Stimulated activated CD8-positive, alpha-beta memory T cell treated with anti-CD3 and anti-CD28 coated beads, Interleukin-12 subunit alpha, Interleukin-12 subunit beta, amount 100 ng/mL, for 4 hours (primary cell): ENCODE results near the gene SMYD4.
"Not testable (repeated sequence)": the region's sequence is repeated elsewhere in the genome, so short reads cannot be mapped to it uniquely, and the experiment has no call there.

ENCODE experiments used
- DNase-seq: peaks from one replicate; pipeline ENCODE4 v3.0.0-alpha.2; 2020; ENCODE audit warnings: low read depth

The SMYD4 gene

GRCh38 chr17:1753767-1754429, 75.8 kb downstream of the SMYD4 start:
- DNase-seq, result no peak

DNA sequence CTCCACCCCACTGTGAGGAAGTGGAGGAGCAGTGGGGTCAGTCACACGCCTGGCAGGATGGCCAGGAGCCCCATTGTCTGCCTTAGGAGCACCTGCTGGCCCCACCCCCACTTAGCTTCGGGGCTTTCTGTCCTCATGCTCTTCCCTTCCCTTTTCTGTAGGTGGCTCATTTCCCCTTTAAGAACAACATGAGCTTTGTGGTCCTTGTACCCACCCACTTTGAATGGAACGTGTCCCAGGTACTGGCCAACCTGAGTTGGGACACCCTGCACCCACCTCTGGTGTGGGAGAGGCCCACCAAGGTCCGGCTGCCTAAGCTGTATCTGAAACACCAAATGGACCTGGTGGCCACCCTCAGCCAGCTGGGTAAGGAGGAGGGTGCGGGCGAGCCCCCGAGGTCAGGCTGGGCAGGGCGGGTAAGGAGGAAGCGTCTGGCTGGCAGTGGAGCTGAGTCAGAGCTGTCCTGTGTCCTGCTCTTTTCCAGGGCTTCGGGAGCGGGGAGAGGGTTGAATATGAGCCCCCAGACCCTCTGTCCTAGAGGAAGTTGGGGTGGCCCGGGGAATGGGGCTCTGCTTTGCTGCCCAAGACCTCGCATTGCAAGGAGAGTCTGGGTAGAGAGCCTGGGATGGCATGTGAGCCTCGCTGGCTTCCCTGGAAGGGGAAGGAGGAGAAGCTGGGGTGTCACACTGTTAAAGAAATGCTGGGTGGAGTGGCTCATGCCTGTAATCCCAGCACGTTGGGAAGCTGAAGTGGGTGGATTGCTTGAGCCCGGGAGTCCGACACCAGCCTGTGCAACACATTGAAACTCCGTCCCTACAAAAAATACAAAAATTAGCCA, 77.1 kb downstream of the SMYD4 start:
- DNase-seq, result no peak

GRCh38 chr17:1750628-1751027, 79.1 kb downstream of the SMYD4 start:
- no peak for DNase-seq

DNA sequence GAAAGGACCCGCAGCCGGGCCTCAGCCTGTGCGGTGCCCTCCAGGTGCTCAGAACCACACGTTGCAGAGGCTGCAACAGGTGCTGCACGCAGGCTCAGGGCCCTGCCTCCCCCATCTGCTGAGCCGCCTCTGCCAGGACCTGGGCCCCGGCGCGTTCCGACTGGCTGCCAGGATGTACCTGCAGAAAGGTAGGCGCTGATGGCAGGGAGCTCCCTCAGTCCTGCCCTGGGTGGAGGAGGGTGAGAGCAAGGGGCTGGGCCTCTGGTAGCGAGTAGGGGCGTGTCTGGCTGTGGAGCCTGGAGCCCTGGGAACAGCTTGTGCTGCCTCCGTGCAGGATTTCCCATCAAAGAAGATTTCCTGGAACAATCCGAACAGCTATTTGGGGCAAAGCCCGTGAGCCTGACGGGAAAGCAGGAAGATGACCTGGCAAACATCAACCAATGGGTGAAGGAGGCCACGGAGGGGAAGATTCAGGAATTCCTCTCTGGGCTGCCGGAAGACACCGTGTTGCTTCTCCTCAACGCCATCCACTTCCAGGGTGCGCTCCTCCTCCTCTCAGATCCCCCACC, 82.6 kb downstream of the SMYD4 start:
- DNase-seq, result no peak

DNA sequence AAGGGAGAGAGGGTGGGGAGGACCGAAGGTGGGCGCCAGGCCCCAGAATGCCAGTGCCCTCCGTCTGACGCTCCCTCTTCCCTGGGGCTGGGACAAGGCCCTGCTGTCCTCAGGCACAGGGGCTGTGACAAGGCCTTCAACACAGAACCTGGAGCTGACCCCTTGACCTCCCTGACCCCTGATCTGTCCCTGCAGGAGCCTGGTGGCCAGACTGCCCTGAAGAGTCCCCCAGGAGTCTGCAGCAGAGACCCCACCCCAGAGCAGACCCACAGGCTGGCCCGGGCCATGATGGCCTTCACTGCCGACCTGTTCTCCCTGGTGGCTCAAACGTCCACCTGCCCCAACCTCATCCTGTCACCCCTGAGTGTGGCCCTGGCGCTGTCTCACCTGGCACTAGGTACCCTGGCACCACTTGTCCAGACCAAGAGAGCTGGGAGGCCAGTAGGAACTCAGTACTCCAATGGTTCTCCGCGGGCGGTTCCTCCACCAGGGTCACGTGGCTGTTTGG, 84.1 kb downstream of the SMYD4 start:
- DNase-seq, result no peak

GRCh38 chr17:1744551-1745512, 84.9 kb downstream of the SMYD4 start:
- no peak for DNase-seq

- DNase-seq, result no peak
Measured at GRCh38 chr17:1743088-1743439, 86.6 kb downstream of the SMYD4 start.

DNA sequence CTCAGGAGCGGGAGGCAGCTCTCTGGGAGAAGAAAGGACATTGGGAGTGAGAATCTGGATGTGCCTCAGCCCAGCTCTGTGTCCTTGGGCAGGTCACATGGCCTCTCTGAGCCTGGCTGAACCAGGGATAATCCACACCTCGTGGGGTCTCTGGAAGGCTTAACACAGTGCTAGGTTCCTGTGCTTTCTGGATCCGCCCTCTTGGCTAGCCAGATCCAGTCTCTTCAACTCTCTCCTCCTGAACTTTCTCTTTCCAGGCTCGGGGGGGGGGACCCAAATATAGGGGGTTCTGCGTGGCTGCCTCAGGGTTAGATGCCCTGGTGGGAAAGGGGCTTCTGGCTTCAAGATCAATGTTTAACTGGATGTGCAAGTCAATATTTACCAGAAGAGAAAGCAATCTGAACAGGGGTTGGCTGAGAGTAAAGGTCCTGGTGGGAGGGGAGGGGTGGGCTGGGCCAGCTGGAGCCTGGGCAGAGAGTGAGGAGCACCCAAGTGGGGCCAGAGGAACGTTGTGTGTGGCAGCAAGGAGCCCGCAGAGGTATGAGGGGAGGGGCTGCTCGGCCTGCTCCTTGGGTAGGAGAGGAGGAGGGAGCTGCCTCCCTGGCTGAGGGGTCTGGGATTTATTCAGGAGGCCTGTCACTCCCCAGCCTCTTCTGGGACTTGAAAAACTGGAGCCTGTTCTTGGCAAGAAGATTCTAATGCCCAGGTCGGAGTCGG, 87.2 kb downstream of the SMYD4 start, which contains the start of gene SERPINF2:
SERPINF2 (plus strand) TSS at position 501 of the 717 bp plus-strand sequence. CDS start 2,125 bp downstream, outside the sequence.
- no peak for DNase-seq

DNA sequence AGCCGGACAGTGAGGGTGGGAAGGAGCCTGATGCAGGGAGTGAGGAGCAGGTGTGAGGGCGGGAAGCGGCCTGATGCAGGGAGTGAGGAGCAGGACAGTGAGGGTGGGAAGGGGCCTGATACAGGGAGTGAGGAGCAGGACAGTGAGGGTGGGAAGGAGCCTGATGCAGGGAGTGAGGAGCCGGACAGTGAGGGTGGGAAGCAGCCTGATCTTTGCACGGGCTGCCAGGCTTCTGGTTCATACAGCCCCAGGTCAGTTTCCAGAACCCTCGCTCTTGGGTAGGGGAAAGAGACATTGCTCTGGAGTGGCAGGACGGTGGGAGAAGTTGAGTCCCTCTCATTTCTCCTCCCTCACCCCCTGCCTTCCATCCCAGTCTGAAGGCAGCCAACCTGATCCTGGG, 87.8 kb downstream of the SMYD4 start:
- not testable (repeated sequence) for DNase-seq

GRCh38 chr17:1737531-1738291, 92.0 kb downstream of the SMYD4 start:
- no peak for DNase-seq

GRCh38 chr17:1736348-1737281, 93.1 kb downstream of the SMYD4 start:
- DNase-seq, result no peak

DNA sequence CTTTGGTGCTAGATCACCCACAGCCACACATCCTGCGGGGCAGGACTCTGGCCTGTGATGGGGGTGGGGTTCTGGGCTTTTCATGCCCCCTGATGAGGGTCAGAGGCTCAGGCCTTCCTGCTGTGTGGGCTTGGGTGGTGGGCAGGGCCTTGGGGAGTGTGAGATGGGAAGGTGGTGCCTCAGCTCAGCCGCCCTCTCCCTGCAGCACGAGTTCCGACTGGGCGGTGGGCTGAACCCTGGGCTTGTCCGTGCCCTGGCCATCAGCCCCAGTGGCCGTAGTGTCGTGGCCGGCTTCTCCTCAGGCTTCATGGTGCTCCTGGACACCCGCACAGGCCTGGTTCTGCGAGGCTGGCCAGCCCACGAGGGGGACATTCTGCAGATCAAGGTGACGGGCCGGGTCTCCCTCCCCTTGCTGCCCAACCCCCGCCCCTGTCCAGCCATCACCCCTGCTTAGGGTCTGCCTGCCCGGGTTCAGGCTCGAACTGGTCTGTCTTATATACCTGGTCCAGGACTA, 93.8 kb downstream of the SMYD4 start:
- no peak for DNase-seq

DNA sequence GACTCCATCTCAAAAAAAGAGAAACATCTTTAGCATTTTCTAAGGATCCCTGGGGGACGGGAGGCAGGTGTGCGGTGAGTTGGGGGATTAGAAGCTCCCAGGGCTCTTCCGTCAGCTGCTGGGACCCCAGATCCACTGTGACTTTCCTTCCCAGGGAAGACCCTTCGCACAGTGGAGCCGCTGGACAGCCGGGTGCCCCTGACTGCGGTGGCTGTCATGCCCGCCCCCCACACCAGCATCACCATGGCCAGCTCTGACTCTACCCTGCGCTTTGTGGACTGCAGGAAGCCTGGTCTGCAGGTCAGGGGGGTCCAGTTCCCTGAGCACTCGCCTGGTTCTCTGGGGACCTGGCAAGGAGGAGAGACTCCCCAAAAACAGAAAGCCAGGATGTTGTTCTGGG, 94.3 kb downstream of the SMYD4 start:
- DNase-seq, result no peak

GRCh38 chr17:1733759-1734158, 95.9 kb downstream of the SMYD4 start:
- DNase-seq, result no peak

DNA sequence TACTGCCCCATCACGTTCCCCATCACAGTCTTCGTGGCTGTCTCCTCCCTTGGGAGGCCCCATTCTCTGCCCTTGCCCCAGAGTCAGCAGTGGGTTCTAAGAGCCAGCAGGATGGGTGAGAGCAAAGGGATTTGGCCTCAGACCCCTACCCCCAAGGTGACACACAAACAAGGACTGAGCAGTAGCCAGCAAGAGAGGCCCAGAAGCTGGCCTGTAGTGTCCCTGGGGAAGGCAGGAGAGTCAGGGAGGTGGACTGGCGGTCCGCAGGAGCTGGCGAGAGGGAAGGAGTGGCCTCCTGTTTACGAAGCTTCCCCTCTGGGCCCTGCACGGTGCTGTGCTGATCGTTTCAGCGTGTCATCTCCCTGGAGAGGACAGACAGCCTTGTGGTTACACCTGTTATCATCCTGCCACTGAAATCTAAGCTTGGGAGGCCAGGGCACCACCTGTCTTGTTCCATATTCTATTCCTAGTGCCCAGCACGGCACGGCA, 96.8 kb downstream of the SMYD4 start:
- no peak for DNase-seq

DNA sequence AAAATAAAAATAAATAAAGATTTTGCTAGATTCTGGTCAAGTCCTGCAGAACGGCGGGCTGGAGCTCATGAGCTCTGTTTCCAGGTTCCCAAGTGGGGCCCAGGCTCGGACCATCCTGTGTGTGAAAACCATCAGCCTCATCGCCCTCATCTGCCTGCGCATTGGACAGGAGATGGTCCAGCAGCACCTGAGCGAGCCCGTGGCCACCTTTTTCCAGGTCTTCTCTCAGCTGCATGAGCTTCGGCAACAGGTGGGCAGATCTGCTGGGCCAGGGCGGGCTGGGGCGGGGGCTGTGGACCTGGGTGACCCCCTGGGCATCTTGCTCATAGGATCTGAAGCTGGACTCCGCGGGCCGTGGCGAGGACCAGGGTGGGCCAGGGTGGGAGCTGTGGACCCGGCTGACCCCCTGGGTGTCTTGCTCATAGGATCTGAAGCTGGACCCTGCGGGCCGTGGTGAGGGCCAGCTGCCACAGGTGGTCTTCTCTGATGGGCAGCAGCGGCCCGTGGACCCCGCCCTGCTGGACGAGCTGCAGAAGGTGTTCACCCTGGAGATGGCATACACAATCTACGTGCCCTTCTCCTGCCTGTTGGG, 97.4 kb downstream of the SMYD4 start:
- DNase-seq, result no peak

DNA sequence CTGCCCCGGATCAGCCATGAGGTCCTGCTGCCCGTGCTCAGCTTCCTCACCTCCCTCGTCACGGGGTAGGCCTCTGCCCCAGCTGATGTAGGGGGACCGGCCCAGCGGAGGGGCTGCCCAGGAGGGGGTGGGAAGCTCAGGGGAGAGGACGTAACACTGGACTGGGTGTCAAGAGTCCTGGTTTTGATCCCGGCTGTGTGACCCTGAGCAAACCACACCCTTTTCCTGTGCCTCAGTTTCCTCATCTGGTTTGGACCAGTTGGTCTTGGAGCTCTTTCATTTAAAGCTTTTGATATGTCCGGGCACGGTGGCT, 98.6 kb downstream of the SMYD4 start:
- DNase-seq, result no peak

DNA sequence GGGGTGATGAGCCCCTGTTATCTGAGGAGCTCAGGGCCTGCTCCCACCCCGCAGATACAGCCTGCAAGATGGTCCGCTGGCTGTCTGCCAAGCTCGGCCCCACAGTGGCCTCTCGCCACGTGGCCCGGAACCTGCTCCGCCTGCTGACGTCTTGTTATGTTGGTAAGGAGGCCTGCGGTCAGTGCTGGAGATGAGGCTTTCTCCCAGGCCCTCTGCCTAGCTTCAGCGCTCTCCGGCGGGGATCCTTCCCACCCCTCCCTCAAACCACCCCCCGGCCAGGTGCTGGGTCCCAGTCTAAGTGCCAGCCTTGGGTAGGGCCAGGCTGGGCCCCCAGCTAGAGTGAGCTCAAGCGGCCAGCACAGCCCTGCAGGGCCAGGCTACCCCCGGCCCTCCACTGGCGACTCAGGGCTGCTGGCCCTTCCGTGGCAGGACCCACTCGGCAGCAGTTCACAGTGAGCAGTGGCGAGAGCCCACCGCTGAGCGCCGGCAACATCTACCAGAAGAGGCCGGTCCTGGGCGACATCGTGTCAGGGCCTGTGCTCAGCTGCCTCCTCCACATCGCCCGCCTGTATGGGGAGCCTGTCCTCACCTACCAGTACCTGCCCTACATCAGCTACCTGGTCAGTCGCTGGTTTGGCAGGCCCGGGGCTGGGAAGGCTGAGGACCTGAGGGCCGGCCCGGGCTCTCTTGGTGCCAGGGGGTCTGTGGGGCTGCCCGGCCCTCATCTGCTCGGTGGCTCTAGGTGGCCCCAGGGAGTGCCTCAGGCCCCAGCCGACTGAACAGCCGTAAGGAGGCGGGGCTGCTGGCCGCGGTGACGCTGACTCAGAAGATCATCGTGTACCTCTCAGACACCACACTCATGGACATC, 99.1 kb downstream of the SMYD4 start:
- no peak for DNase-seq
